GM12873 (cell line): Measurements from ENCODE around the gene OR14C36.

Experiments used
- TF ChIP-seq, protein P1 (sequence below): IDR thresholded peaks from 2 replicates; pipeline ENCODE4 v1.5.1; 2012; ENCODE audit warnings: low read depth, mild to moderate bottlenecking, moderate library complexity, low read length, control low read depth; ENCODE audit not compliant: insufficient read depth; ENCODE audit errors: missing control alignments

Gene OR14C36

GRCh38 chr1:248361121-248361715, 12.6 kb downstream of the OR14C36 start, which contains the start of gene OR2T4:
OR2T4 (plus strand) TSS chr1:248361665; CDS start chr1:248361665, 0 bp downstream.
- TF ChIP-seq, protein P1, sequence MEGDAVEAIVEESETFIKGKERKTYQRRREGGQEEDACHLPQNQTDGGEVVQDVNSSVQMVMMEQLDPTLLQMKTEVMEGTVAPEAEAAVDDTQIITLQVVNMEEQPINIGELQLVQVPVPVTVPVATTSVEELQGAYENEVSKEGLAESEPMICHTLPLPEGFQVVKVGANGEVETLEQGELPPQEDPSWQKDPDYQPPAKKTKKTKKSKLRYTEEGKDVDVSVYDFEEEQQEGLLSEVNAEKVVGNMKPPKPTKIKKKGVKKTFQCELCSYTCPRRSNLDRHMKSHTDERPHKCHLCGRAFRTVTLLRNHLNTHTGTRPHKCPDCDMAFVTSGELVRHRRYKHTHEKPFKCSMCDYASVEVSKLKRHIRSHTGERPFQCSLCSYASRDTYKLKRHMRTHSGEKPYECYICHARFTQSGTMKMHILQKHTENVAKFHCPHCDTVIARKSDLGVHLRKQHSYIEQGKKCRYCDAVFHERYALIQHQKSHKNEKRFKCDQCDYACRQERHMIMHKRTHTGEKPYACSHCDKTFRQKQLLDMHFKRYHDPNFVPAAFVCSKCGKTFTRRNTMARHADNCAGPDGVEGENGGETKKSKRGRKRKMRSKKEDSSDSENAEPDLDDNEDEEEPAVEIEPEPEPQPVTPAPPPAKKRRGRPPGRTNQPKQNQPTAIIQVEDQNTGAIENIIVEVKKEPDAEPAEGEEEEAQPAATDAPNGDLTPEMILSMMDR: no peak

- TF ChIP-seq, protein P1: no peak
Measured at GRCh38 chr1:248366609-248367008, 18.0 kb downstream of the OR14C36 start.

DNA sequence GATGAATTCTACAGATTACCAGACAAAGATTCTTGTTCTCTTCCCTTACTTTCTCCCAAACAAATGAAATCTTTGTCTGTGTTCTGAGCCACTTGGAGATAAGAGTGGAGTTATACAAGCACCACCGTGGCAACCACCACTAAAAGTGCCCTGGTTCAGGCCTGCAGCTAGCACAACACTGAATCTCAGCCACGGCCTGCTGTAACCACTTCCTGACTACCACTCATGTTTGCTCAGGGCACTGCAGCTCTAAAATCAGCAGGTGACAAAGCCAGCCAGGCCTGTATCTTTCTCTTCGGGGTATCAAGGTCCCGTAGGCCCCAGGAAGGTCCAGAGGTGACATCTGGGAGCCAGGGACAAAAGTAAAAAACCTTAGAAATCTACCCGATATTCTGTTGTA, 23.8 kb downstream of the OR14C36 start:
- TF ChIP-seq, protein P1: no peak

- TF ChIP-seq, protein P1: no peak
Measured at GRCh38 chr1:248373761-248374160, 25.2 kb downstream of the OR14C36 start.

GRCh38 chr1:248375446-248375845, 26.9 kb downstream of the OR14C36 start, which contains the start of gene OR2T6:
OR2T6 (plus strand) TSS chr1:248375746; CDS start chr1:248387609, 11,863 bp downstream.
- TF ChIP-seq, protein P1: no peak

DNA sequence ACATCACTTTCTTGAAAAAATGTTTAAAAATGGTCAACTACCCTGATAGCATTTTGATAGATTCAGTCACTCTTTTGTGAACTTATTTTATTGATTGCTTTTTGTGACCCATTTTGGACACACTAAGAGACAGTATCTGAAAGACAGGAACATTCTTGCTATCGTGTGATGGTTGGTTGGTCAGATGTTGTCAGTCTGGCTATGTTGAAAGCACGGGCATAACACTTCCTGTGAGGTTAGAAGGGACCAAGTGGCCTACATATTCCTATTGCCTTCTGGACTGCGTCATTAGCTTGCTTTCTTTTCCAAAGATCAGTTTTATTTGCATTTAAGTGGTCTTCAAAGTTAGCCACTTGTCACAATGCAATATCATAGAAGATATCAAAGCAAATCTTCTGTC, 28.3 kb downstream of the OR14C36 start:
- TF ChIP-seq, protein P1: no peak

DNA sequence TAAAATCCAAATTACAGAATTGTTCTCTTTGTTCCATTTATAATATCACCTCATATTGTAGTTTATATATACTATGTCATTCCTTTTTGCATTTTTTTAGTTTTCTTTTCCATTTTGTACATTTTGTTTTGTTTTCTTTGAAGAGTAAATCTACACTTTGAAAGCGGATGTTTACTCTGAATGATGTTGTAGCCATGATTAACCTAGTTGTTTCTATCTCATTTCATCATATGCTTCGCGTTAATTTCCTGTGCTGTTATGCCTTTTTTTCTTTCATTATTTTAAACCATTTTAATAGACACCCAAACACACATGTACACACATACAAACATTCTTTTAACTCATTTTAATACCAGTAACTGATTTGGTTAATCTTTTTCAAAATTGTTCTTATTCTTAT, 32.3 kb downstream of the OR14C36 start:
- TF ChIP-seq, protein P1: no peak
